Mucosa of rectum (tissue), 2 donors: Measurements from ENCODE around the gene SPTLC3.

Source experiments
- H3K27ac ChIP-seq, 2 donors: one replicate each; pipeline ENCODE4 v1.7.0; 2013; ENCODE audit warnings: inconsistent platforms in 2 of 2, low read depth in 2 of 2, low read length in 2 of 2
- H3K27me3 ChIP-seq, 2 donors: one replicate each; pipeline ENCODE4 v1.7.0; 2013; ENCODE audit warnings: low read length in 2 of 2; ENCODE audit not compliant: control insufficient read depth in 2 of 2, insufficient read depth in 2 of 2
- H3K36me3 ChIP-seq, 2 donors: one replicate each; pipeline ENCODE4 v1.7.0; 2013; ENCODE audit warnings: low read length in 2 of 2; ENCODE audit not compliant: control insufficient read depth in 2 of 2, insufficient read depth in 2 of 2
- H3K4me1 ChIP-seq, 2 donors: one replicate each; pipeline ENCODE4 v1.7.0; 2013; ENCODE audit warnings: low read length in 2 of 2, mild to moderate bottlenecking in 1 of 2; ENCODE audit not compliant: control insufficient read depth in 2 of 2, insufficient read depth in 2 of 2
- H3K4me3 ChIP-seq, 2 donors: one replicate each; pipeline ENCODE4 v1.7.0; 2013; ENCODE audit warnings: low read length in 2 of 2
- H3K9ac ChIP-seq, 2 donors: one replicate each; pipeline ENCODE4 v1.7.0; 2013; ENCODE audit warnings: low read length in 2 of 2, low read depth in 1 of 2, mild to moderate bottlenecking in 1 of 2
- H3K9me3 ChIP-seq, 2 donors: one replicate each; pipeline ENCODE4 v1.7.0; 2013; ENCODE audit warnings: low read length in 2 of 2; ENCODE audit not compliant: control insufficient read depth in 2 of 2
- donor health status: healthy.
- donor health status: Normal muscosa, but diverticular disease.

SPTLC3 gene

GRCh38 chr20:13142143-13142542 is 133.4 kb downstream of the SPTLC3 start:
- H3K9ac ChIP-seq, result no peak overlapping the region
- no peaks in the 10 kb centered on the region for H3K4me1 ChIP-seq
- H3K4me3 ChIP-seq, result no peak overlapping the region
- H3K27me3 ChIP-seq, result no peaks in the 10 kb centered on the region
- no peaks in the 10 kb centered on the region for H3K36me3 ChIP-seq
- H3K9me3 ChIP-seq, result no peaks in the 10 kb centered on the region
- H3K27ac ChIP-seq, result no peak overlapping the region

GRCh38 chr20:13147071-13147963 is 138.5 kb downstream of the SPTLC3 start:
- Histone ChIP-seq H3K9ac (no peak overlapping the region), H3K27ac (no peak overlapping the region)

GRCh38 chr20:13147971-13148370 is 139.2 kb downstream of the SPTLC3 start:
- Histone ChIP-seq H3K9me3 (no peaks in the 10 kb centered on the region), H3K27ac (no peak overlapping the region), H3K4me3 (no peak overlapping the region), H3K27me3 (no peaks in the 10 kb centered on the region), H3K4me1 (no peaks in the 10 kb centered on the region), H3K9ac (no peak overlapping the region), H3K36me3 (no peaks in the 10 kb centered on the region)

More at GRCh38 chr20:13147071-13147963, 138.5 kb downstream of the SPTLC3 start:
- H3K27me3 ChIP-seq, result no peaks in the 10 kb centered on the region
- no peak overlapping the region for H3K4me3 ChIP-seq
- H3K36me3 ChIP-seq, result no peaks in the 10 kb centered on the region
- H3K9me3 ChIP-seq, result no peaks in the 10 kb centered on the region
- no peaks in the 10 kb centered on the region for H3K4me1 ChIP-seq

GRCh38 chr20:13148402-13148801 is 139.6 kb downstream of the SPTLC3 start:
- Histone ChIP-seq H3K4me3 (no peak overlapping the region), H3K9me3 (no peaks in the 10 kb centered on the region), H3K9ac (no peak overlapping the region), H3K27ac (no peak overlapping the region), H3K36me3 (no peaks in the 10 kb centered on the region), H3K27me3 (no peaks in the 10 kb centered on the region), H3K4me1 (no peaks in the 10 kb centered on the region)

- H3K9ac ChIP-seq, result no peak overlapping the region
- H3K27ac ChIP-seq, result no peak overlapping the region
- H3K9me3 ChIP-seq, result no peaks in the 10 kb centered on the region
- no peaks in the 10 kb centered on the region for H3K36me3 ChIP-seq
- H3K27me3 ChIP-seq, result no peaks in the 10 kb centered on the region
- no peak overlapping the region for H3K4me3 ChIP-seq
- no peaks in the 10 kb centered on the region for H3K4me1 ChIP-seq
These were observed 140.2 kb downstream of the SPTLC3 start for GRCh38 chr20:13148961-13149360.

- Histone ChIP-seq H3K4me3 (no peak overlapping the region), H3K27me3 (no peaks in the 10 kb centered on the region), H3K27ac (no peak overlapping the region), H3K36me3 (no peaks in the 10 kb centered on the region), H3K9ac (no peak overlapping the region), H3K9me3 (no peaks in the 10 kb centered on the region), H3K4me1 (no peaks in the 10 kb centered on the region)
These were observed 140.8 kb downstream of the SPTLC3 start for GRCh38 chr20:13149371-13150105.

GRCh38 chr20:13158369-13158768 is 149.6 kb downstream of the SPTLC3 start:
- Histone ChIP-seq H3K4me3 (no peak overlapping the region), H3K4me1 (no peaks in the 10 kb centered on the region), H3K27ac (no peak overlapping the region), H3K9me3 (no peaks in the 10 kb centered on the region), H3K36me3 (peaks cover 0 to 5% of the 10 kb centered on the region in 2 donors), H3K27me3 (no peaks in the 10 kb centered on the region), H3K9ac (no peak overlapping the region)

- peaks cover 0 to 5% of the 10 kb centered on the region in 2 donors for H3K36me3 ChIP-seq
- H3K9ac ChIP-seq, result no peak overlapping the region
- no peak overlapping the region for H3K4me3 ChIP-seq
- H3K27ac ChIP-seq, result no peak overlapping the region
- no peaks in the 10 kb centered on the region for H3K27me3 ChIP-seq
- H3K4me1 ChIP-seq, result no peaks in the 10 kb centered on the region
- no peaks in the 10 kb centered on the region for H3K9me3 ChIP-seq
These were observed 151.1 kb downstream of the SPTLC3 start for GRCh38 chr20:13159889-13160288.

GRCh38 chr20:13165203-13165602 is 156.4 kb downstream of the SPTLC3 start:
- peaks cover 0 to 5% of the 10 kb centered on the region in 2 donors for H3K36me3 ChIP-seq
- no peaks in the 10 kb centered on the region for H3K4me1 ChIP-seq
- no peak overlapping the region for H3K9ac ChIP-seq
- no peaks in the 10 kb centered on the region for H3K27me3 ChIP-seq
- H3K4me3 ChIP-seq, result no peak overlapping the region
- no peak overlapping the region for H3K27ac ChIP-seq
- no peaks in the 10 kb centered on the region for H3K9me3 ChIP-seq

GRCh38 chr20:13166011-13166410 is 157.2 kb downstream of the SPTLC3 start:
- no peak overlapping the region for H3K9ac ChIP-seq
- peaks cover 0 to 5% of the 10 kb centered on the region in 2 donors for H3K36me3 ChIP-seq
- no peaks in the 10 kb centered on the region for H3K9me3 ChIP-seq
- no peaks in the 10 kb centered on the region for H3K27me3 ChIP-seq
- no peak overlapping the region for H3K4me3 ChIP-seq
- no peaks in the 10 kb centered on the region for H3K4me1 ChIP-seq
- H3K27ac ChIP-seq, result no peak overlapping the region
